Stimulated activated CD8-positive, alpha-beta memory T cell treated with anti-CD3 and anti-CD28 coated beads, Interleukin-7, amount 100 ng/mL, for 48 hours (primary cell): Measurements from ENCODE around the gene TRAK1.

Experiments
- DNase-seq, 2 donors: peaks; one replicate each; pipeline ENCODE4 v3.0.0-alpha.2; 2020; ENCODE audit warnings: low read depth in 1 of 2; ENCODE audit errors: extremely low read depth in 1 of 2

TRAK1 gene

DNA sequence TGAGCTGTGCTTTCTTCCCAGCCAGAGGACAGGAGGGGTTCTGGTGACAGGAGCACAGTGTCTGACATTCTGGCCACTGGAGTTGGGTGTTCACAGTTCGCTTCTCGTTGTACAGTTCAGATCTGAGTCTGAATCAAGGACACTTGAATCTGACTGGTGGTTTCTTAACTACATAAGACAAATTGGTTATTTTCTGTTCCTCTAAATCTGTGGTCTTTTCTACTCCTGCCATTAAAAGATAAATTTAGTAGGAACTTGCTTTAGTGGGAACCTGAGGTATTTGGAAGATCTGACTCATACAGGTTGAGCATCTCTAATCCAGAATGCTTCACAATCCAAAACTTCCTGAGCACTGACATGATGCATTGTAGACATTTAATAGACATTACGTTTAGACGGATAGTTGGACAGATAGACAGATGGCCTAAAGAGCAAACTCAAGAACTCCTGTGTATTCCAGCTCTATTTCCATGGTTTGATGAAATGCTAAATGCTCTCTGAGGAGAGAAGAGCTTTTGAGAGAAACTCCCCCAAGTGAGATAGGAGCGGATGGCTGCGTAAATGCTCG is 103.9 kb downstream of the TRAK1 start:
- DNase-seq, result no peak

DNA sequence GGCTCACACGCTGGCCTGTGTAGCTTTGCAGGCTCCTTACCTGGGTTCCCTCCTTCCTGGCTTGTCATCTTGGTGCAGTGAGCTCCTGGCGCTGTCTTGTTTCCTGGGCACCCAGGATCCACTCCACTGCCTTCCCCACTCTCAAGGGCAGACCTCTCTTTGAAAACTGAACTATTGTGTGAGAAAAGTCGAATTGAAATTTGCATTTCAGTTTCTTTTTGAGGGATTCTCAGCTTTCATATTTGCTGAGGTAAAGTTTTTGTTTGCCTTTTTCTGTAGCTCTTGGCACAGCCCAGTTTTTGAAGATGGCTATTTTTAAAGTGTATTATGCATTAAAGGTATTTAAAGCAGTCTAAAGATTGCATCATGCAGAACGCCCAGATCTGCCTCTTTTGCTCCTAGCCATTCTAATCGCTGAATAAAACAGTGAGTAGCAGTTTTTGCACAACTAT is 104.7 kb downstream of the TRAK1 start:
- no peak for DNase-seq

DNA sequence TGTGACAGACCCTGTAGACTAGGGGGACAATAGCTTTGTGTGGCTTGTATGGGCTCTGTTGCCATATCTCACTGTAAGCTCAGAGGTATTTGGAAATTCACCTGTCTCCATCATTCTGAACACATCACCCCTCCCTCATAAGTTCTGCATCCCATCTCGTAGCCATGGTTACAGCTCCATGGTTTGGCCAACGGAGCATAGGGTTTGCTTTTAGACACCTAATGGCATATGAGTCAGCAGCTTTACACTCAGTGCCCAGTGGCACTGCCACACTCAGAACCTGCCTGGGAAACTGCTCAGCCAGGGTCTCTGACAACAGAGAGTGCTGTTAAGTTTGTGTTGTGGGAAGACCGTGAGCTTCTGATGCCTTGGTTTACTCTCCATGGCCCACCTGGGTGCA is 107.6 kb downstream of the TRAK1 start:
- no peak for DNase-seq

DNA sequence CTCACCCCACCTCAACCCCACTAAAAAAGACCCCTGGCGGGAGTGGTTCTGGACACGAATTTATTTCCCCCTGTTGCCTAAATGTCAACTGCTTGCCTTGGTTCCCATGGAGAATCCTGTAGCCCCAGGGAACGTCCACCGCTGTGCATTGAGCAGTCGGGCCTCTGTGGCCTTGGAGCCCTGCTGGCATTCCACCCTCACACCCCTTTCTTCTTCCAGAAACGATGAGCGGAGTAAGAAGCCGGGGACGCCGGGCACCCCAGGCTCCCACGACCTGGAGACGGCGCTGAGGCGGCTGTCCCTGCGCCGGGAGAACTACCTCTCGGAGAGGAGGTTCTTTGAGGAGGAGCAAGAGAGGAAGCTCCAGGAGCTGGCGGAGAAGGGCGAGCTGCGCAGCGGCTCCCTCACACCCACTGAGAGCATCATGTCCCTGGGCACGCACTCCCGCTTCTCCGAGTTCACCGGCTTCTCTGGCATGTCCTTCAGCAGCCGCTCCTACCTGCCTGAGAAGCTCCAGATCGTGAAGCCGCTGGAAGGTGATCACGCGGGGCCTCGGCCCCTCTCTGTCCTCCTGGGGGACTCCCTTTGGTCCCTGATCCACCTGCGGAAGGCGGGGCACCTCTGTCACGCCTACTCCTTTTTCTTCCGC is 111.2 kb downstream of the TRAK1 start:
- no peak for DNase-seq

DNA sequence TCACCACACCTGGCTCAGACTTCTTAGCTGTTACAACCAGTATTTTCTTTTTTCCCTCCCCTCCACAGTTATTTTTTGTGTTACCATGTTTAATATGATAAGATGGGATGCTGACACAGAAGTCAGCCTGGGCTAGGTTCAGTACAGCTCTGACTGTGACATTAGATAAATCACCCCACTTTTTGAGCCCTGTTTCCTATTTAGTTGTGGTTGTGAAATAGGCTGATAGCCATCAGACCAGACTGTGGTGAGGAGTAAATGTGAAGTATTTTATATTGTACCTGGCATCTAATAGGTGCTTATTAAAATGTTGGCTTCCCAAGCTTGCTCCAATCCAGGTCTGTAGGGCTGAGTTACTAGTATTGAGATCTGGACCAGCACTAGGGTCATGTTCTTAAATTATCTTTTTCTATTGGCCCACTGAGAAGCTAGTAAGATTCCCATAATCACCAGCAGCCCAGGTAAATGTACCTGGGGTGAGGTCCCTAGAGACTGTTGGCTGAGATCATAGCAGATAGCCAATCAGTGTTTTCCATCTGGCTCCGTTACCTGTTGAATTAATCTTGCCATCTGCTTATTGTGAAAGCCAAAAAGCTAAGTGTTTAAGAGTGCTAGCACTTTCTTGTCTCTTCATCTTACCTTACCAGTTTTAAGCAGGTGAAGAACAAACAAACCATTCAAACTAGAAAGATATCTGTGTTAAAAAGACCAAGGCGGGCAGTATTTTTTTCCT is 113.9 kb downstream of the TRAK1 start:
- no peak for DNase-seq

DNA sequence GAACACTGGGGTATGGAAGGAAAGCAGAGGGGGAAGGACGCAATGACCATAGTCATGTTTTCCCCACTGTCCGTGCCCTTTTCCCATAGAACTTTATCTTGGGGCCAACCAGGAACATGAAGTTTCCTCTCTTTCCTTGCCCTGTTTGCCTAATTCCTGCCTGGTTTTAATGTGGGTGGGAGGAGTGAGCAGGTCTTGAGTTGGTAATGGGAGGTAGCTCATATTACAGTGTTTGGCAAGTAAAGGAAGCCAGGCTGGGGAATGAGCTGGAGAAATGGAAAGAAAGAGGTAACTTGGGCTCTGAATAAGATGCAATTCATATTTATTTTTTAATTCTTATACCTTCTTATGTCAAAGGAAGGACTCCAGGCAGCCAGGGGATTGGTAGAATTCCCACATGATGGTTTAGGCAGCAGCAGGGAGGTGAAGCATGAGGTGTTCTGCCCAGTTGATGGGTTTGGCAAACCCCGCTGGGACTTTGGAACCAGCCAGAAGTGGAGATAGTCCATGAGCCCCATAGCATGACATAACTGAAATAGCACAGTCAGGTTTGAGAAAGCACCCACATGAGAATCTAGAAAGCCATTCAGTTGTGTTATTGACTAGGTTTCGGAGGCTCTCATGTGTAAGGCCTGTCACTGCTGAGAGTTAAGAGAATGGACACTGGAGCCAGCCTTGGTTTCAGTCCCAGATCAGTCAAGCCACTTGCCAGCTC is 114.8 kb downstream of the TRAK1 start:
- no peak for DNase-seq

DNA sequence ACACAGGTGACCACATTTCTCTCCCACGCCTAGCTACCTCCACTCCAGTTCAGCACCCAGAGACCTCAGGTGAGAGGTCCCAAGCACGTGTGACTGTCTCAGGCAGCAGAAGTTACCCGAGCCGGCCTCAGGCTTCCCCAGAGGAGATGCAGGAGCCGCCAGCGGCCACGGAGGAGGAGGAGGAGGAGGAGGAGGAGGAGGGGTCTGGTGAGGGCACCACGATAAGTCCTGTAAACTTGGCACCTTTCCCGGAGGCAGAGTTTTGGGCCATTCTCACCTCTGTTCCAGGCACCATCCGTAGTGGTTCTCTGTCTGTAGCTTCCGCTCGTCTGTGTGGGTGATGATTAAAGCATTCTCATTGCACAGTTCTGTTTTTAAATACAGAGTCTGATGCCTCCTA is 118.8 kb downstream of the TRAK1 start:
- no peak for DNase-seq

DNA sequence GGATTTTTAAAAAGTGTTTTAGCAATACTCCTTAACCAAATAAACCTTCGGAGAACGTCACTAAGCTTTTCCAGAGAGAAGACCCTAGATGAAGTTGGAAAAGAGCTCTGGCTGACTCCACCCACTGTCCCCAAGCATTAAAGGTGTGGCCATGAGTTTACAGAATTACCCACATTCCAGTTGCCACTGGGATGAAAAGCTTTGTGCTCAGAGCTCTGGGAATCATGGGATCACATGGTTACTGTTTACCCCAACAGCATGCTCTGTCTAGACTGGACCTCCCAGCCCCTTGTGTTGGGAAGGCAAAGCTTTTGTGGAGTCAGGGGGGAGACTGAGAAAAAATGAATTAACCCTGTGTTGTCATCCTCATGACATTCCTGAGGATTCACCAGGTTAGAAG is 119.6 kb downstream of the TRAK1 start:
- DNase-seq, result no peak

DNA sequence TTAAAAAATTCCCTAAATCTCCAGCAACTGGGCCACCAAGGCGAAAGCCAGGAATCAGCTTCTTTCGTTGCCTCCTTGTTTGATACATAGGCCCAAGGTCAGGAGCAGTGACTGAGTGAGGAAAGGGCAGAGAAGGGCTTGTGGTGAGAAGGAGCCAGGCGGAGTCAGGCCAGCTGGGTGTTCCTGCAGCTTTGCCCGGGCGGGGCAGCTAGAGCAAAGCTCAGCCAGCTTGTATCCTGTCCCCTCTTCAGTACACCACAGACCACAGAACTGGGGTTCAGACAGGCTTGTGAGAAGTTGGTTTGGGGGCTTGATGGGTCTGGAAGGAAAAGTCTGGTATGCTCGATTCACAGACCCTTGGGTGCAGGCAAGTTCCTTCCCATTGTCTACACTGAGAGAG is 122.3 kb downstream of the TRAK1 start:
- no peak for DNase-seq

DNA sequence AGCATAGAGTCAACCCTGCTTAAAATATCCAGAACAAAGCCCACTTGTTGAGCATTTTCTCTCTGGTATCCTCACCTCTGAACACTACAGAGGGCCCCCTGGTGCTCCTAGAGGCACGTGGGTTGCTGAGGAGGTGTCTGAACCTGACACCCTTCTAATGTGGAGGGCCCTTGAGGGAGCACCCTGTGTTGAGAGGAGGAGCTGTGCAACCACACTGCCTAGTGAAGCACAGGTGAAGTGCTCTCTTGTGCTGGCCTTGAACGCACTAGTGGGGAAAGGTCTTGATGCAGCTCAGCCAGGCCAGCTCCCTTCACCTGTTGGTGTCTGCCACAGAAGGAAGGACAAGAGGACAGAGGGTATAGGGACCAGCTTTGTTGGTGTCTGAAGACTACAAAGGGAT is 122.9 kb downstream of the TRAK1 start:
- no peak for DNase-seq

DNA sequence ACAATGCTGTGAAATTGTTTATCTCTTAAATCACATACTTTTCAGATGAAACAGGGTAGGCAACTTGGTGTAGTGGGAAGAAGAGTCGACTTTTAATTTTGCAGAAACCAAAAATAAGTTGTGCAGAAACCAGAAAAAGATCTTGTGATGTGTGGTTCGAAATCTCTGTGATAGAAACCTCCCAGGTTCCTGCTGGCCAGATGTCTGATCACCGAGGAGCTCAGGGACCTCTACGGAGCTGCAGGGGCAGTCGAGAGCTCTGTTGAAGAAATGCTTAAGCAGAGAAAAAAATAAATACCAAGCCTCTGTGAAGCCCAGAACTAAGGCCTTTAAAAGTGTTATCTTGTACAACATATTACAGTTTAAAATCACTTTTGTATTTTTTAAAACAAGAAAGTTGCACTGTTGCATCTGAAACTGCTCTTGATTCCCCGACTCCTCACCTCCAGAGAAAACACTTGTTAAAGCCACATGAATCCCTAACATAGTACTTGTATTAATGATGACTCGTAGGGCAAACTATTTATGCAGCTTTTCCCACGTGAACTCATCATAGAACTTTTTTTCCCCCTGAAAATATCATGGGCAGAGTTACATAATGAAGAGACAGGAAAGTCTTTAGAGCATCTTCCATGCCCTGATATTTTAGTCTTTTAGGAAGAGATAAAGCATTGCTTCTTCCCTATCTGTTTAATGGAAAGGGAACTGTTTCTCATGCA is 123.6 kb downstream of the TRAK1 start:
- DNase-seq, result no peak

DNA sequence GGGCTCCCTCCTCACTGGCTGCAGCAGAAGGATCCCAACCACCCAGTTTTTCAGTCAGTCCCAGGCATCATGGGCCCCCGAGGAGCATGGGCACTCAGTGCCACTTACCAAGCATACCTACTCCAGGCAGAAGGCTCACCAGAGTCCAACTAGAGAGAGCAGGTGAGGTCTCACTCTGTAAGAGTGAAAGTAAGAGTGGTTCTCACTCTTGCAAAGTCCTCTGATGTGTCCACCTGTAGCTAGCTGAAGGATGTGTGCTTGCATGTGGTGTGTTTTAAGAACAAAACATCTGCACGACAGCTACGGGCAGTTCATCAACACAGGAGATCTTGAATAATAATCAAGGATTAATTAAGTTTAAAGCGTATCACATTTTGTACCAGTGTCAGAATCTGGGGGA is 125.1 kb downstream of the TRAK1 start:
- no peak for DNase-seq

DNA sequence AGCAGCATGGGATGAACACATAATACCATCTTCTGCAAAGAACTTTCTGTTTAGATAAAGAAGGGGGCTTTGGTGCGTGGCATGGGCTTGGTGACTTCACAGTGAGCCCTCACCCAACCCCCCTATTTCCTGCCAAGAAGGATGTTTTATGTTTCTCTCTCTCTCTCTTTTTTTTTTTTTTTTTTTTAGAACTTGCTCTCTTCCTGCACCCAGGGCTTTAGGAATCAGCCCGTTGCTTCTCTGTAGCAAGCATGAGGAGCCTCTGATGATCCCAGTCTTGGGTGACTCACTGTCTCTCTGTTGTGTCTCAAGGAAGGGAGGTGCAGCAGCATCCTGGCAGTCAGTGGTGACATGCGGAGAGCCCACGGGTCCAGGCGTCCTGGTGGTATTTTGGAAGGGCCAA is 125.8 kb downstream of the TRAK1 start:
- no peak for DNase-seq

DNA sequence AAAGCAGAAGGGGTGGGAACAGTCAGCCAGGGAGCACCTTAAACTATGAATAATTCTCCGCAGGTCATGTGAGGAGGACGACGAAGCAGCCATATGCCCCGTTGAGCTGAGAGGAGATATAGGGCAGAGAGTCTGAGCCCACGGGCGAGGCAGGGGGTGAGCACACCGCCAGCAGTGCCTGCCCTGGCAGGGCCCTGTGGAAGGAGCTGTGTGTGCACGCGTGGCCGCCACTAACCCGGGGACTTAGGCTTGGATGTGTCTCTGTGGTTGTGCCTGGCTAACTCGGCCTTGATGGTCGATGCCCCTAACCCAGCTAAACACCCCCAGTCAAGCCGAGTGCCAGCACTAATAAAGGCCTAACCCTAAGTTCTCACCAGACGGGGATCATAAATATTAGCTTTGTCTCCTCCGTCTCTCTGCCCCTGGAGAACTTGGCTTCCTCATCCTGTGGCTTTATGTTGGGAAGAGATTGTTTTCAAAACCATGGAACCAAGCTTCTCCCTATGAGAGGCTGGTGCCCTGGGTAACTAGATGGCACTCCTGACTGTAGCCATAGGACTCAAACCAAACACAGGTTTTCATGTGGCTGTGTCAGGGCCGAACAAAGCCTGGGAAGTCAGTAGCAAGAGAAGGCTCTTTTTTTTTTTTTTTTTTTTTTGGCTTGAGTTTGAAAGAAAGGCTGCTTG is 129.4 kb downstream of the TRAK1 start:
- DNase-seq, result no peak

DNA sequence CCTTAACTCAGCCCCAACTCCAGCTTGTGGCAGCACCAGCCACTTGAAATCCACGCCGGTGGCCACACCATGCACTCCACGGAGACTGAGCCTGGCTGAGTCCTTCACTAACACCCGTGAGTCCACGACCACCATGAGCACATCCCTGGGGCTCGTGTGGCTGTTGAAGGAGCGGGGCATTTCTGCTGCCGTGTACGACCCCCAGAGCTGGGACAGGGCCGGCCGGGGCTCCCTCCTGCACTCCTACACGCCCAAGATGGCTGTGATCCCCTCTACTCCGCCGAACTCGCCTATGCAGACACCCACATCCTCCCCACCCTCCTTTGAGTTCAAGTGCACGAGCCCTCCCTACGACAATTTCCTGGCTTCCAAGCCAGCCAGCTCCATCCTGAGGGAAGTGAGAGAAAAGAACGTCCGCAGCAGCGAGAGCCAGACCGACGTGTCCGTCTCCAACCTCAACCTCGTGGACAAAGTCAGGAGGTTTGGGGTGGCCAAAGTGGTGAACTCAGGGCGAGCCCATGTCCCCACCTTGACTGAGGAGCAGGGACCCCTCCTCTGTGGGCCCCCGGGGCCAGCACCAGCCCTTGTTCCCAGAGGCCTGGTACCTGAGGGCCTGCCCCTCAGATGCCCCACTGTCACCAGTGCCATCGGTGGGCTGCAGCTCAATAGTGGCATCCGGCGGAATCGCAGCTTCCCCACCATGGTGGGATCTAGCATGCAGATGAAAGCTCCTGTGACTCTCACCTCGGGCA is 132.0 kb downstream of the TRAK1 start:
- no peak for DNase-seq

DNA sequence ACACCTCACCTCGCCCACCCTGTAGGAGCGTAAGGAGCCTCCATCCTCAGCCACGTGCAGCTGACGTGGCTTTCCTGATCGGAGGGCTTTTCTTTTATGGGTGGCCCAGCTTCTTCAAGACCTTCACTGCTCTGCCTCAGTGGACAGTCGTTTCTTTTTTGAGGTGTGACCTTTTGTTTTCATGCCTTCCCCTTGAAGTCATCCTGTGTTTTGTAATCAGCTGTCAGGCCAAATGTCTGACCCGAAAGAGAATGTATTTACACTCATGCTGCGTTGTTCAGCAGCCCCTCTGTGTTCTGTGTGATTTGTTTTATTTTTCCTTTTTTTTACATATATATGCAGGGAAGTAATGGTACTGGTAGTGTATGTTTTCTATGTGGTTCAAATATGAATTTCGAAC is 133.0 kb downstream of the TRAK1 start:
- DNase-seq, result no peak

DNA sequence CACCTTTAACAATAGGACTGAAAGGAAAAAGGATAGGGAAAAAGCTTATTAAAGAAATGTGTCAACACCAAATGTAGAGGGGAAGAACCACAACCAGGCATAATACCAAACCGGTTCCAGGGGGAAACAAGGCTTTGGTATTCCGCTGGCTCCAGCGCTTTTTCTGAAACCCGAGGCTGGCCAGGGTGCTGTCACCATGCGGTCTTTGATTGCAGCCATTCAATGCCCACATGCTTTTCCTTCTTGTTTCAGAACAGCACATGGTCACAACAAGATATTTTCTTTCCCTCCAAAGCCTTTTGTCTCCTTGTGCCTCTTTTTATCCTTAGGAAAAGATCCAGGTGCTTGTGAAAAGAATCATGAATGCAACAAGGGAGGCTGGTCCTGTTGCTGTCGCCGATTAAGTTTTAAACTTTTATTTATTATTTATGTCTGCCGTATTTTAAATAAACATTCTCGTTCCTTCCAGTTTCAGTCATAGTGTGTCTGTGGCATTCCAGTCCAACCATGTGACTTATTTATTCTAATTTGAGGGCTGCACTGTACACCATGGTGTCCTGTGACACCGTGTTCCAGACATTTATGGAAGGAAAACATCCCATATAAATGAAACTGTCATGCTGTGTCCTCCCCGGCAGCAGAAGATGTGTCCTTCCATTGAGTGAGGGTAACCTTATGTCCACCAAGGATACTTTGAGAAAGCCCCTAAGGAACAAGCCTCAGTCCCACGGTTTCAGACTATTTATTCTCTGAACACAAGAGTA is 133.7 kb downstream of the TRAK1 start:
- DNase-seq, result no peak

DNA sequence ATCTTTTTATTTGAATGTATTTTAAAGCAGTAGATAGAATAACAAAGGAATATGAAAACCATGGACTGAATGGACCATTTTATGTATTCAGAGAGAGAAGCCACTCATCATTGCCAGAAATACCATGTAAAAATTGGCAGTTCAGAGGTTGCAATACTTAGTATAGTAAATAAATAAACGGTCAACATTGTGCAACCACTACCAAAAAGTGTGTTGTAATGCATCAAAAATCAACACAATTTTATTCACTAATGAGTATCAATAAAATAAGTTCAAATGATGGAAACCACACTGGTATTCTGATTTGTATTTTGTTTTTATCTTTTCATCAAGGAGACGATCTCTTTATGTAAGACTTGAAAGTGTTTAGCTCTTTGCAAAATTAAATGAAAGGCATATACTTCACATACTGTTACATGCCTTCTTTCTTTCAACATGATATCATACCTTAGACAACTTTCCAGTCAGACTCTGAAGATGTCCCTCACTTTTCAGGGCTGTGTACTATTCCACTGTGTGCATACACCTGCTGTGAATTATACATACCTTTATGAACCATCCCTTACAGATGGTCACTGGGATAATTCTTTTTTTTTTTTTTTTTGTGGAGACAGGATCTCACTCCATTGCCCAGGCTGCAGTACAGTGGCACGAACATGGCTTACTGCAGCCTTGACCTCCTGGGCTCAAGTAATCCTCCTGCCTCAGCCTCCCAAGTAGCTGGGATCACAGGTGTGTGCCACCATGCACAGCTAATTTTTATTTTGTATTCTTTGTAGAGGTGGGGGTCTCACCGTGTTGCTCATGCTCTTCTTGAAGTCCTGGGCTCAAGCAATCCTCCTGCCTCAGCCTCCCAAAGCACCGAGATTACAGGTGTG is 134.6 kb downstream of the TRAK1 start:
- no peak for DNase-seq
